KBM-7 (cell line): ENCODE measurements around the gene COMMD10.

Experiments used
- DNase-seq: peaks from one replicate; pipeline ENCODE4 v3.0.0-alpha.2; 2015
- in situ Hi-C: fragments of 300-500 bp; cut with MboI; formaldehyde crosslinking; loops from 2 replicates; pipeline ENCODE4 v1.14.3; 2020; ENCODE audit warnings: low sequenced_read_pairs, low pct_unique_long_range_greater_than_20kb, mixed read lengths

COMMD10 gene

DNA sequence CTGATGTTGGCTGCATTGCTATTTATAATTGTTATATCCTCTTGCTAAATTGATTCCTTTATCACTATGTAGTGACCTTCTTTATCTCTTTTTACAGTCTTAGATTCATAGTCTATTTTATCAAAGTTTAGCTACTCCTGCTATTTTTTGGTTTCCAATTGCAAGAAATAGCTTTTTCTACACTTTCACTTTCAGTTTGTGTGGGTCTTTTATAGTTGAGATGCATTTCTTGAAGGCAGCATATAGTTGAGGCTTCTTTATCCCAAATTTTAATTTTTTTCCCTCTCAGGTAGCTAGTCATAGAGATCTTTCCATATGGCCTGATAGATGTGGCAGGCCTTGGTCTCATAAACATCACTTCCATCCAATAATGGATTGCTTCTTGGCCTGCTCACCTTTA lies 228.5 kb downstream of the COMMD10 start:
- in situ Hi-C loops: no loop called here
- DNase-seq: no peak

DNA sequence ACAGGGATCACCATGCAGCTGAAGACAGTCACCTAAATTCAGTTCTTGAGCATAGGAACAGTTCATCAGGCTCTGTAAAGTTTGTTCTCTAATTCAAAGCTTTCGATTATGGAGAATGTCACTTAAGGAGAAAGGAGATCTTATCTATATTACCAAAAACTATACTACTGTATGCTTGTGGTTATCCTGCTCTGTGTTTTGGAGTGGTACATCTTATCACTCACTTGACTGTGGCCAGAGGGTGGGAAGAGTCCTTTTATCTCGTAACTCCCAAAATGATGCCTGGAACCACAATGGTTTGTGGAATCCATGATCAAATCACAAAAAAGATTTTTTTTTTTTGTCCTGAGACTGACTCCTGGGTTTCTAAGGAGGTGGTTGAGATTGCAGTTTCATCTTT lies 230.7 kb downstream of the COMMD10 start:
- DNase-seq: no peak
- in situ Hi-C loops: no loop called here

DNA sequence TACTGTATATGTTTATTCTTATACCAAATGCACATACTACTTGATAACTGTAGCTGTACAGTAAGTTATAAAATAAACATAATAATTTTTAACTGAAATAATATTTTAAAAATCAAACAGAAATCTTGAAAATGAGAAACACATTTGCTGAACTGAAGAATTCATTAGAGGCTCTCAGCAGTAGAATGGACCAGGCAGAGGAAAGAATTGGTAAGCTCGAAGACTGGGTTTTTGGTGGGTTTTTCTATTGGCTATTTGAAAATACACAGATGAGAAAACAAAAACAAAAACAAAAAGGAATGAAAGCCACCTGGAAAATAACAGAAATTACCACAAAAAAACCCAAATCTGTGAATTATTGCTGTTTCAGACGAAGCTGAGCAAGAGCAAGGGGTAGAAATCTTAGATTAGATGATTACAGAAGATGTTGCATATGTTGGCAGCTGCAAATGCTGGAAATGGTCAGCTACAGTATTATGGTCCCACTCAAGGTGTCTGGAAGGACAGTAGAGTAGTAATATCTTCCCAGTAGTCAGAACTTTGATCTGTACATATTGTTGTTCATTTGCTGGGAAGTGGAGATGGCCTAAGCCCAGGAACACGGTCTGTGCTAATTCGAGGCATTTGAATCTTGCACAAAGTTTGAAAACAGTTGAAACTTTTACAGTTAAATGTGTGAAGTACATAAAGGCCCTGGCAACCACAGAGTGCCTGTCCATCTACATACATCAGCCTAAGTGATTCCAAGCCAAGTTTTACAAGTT lies 233.4 kb downstream of the COMMD10 start:
- in situ Hi-C loops: no loop called here
- no peak for DNase-seq

DNA sequence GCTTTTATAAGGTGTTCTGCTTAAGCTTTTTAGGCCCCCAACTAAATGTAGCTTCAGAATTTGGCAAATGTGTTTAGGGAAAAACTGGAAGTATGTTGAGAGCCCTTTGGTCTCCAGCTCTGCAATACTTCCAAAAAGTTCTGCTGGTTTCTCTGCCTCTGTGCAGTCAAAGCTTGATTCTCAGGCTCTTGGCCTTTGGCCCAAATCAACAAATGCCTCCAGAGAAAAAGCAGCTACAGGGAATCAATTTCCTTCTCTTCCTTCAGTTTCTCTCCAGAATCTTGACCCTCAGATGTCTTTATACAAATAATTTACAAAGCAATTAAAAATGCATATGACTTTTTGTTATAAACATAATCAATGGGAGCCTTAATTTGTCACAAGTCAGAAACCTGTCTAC lies 235.7 kb downstream of the COMMD10 start:
- in situ Hi-C loops: no loop called here
- no peak for DNase-seq

DNA sequence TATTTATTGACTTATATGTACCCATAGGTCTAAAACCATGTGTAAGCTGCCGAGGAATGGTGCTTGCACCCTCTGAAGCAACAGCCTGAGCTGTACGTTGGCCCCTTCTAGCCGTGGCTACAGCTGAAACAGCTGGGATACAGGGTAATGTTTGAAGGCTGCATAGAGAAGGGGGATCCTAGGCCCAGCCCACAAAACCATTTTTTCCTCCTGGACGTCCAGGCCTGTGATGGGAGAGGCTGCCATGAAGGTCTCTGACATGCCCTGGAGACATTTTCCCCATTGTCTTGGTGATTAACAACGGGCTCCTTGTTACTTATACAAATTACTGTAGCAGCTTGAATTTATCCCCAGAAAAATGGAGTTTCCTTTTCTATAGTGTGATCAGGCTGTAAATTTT lies 244.7 kb downstream of the COMMD10 start:
- DNase-seq: no peak
- in situ Hi-C loops: no loop called here

DNA sequence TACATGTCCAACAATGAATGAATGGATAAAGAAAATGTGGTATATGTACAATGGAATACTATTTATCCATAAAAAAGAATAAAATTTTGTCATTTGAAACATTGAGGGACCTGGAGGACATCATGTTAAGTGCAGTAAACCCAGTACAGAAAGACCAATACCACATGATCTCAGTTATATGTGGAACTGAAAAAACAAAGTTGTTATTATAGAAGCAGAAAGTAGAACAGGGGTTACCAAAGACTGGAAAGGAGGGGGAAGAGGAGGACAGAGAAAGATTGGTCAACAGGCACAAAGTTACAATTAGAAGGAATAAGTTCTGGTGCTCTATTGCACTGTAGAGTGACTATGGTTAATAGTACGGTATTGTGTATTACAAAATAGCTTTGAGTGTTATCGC lies 256.0 kb downstream of the COMMD10 start:
- no peak for DNase-seq
- in situ Hi-C loops: no loop called here
